ENCODE measurements around the gene USP22.

- TF ChIP-seq CTCF (IDR thresholded peaks at IDR 0.05 in 4 of 5, conservative IDR thresholded peaks at IDR 0.05 in 1 of 5) (no peak), POLR2A (IDR thresholded peaks at IDR 0.05) (no peak)
Measured at GRCh38 chr17:20998571-20999043, 44.2 kb downstream of the USP22 start.

All from gastrocnemius medialis (tissue), 4 donors.